Right atrium auricular region (tissue), 2 donors: ENCODE measurements around the gene ABCA4. TPM values are rescaled to one million over a fixed set of nuclear protein-coding genes. Genes with fewer than 3 reads are reported as not detected.

ENCODE experiments used
- DNase-seq: peaks from one replicate; pipeline ENCODE4 v3.0.0-alpha.2; 2019; ENCODE audit warnings: low spot score
- H3K27ac ChIP-seq, 2 donors: fragments of 200-600 bp; sonication (generic); 1 replicate in 1 of 2; 2 replicates in 1 of 2; pipeline ENCODE4 v1.5.1; 2016 to 2019
- H3K27me3 ChIP-seq, 2 donors: fragments of 200-600 bp; sonication (generic); one replicate each; pipeline versions ENCODE4 v1.5.1 to v1.6.0; 2017 to 2019
- H3K36me3 ChIP-seq: fragments of 200-600 bp; sonication (generic); one replicate; pipeline ENCODE4 v1.5.1; 2016
- H3K4me1 ChIP-seq, 2 donors: fragments of 200-600 bp; sonication (generic); one replicate each; pipeline versions ENCODE4 v1.5.1 to v1.6.0; 2017 to 2019
- H3K4me3 ChIP-seq, 2 donors: fragments of 200-600 bp; sonication (generic); 1 replicate in 1 of 2; 2 replicates in 1 of 2; pipeline ENCODE4 v1.5.1; 2017 to 2019; ENCODE audit warnings: mild to moderate bottlenecking in 1 of 2, moderate library complexity in 1 of 2
- H3K9me3 ChIP-seq, 2 donors: fragments of 200-600 bp; sonication (generic); one replicate each; pipeline ENCODE4 v1.5.1; 2019
- CTCF ChIP-seq, 2 donors: fragments of 200-600 bp; sonication (generic); IDR thresholded peaks; one replicate each; pipeline ENCODE4 v1.5.1; 2019; ENCODE audit warnings: antibody characterized with exemption in 2 of 2
- total RNA-seq, 2 donors: library from RNA; depleted of rRNA; stranded (reverse); fragments of >200 nt; gene quantifications; one replicate each; pipeline ENCODE4 v1.1.0, GENCODE V29; 2016

ABCA4 gene
- total RNA-seq, 2 donors from 2014 or later = 0.51 TPM; not detected in 1

- no peaks in the 10 kb centered on the region for H3K27me3 ChIP-seq
- no peaks in the 10 kb centered on the region for H3K9me3 ChIP-seq
- peaks cover 0 to 60% of the 10 kb centered on the region in 2 donors for H3K4me1 ChIP-seq
- no peaks in the 10 kb centered on the region for H3K36me3 ChIP-seq
- no peak for DNase-seq
- peak overlapping the region; percentile 62 to 83 for H3K27ac ChIP-seq
- TF ChIP-seq CTCF (IDR thresholded peaks at IDR 0.05) = no peak
- no peak overlapping the region for H3K4me3 ChIP-seq
Observed at GRCh38 chr1:94093396-94093795, 27.6 kb downstream of the ABCA4 start.

- Histone ChIP-seq H3K27ac (peak overlapping the region; percentile 62 to 83), H3K27me3 (no peaks in the 10 kb centered on the region), H3K36me3 (no peaks in the 10 kb centered on the region), H3K9me3 (no peaks in the 10 kb centered on the region), H3K4me3 (no peak overlapping the region), H3K4me1 (peaks cover 0 to 60% of the 10 kb centered on the region in 2 donors)
- DNase-seq = peak; percentile 73
- no peak for TF ChIP-seq CTCF (IDR thresholded peaks at IDR 0.05)
Observed at GRCh38 chr1:94092210-94092613, 28.7 kb downstream of the ABCA4 start.

GRCh38 chr1:94090761-94091160 lies 30.2 kb downstream of the ABCA4 start:
- no peak for DNase-seq
- no peak overlapping the region for H3K4me3 ChIP-seq
- H3K9me3 ChIP-seq = no peaks in the 10 kb centered on the region
- H3K27ac ChIP-seq = peak overlapping the region; percentile 25 to 29
- no peaks in the 10 kb centered on the region for H3K27me3 ChIP-seq
- H3K36me3 ChIP-seq = no peaks in the 10 kb centered on the region
- TF ChIP-seq CTCF (IDR thresholded peaks at IDR 0.05) = no peak
- peaks cover 0 to 47% of the 10 kb centered on the region in 2 donors for H3K4me1 ChIP-seq

GRCh38 chr1:94087193-94087592 lies 33.8 kb downstream of the ABCA4 start:
- Histone ChIP-seq H3K27me3 (no peaks in the 10 kb centered on the region), H3K36me3 (no peaks in the 10 kb centered on the region), H3K9me3 (no peaks in the 10 kb centered on the region), H3K4me1 (peaks cover 0 to 14% of the 10 kb centered on the region in 2 donors), H3K27ac (no peak overlapping the region), H3K4me3 (no peak overlapping the region)
- TF ChIP-seq CTCF (IDR thresholded peaks at IDR 0.05) = no peak
- DNase-seq = no peak

GRCh38 chr1:94084547-94084946 lies 36.4 kb downstream of the ABCA4 start:
- TF ChIP-seq CTCF (IDR thresholded peaks at IDR 0.05) = no peak
- H3K36me3 ChIP-seq = no peaks in the 10 kb centered on the region
- no peaks in the 10 kb centered on the region for H3K4me1 ChIP-seq
- no peaks in the 10 kb centered on the region for H3K27me3 ChIP-seq
- no peaks in the 10 kb centered on the region for H3K9me3 ChIP-seq
- no peak for DNase-seq
- H3K4me3 ChIP-seq = no peak overlapping the region
- no peak overlapping the region for H3K27ac ChIP-seq

GRCh38 chr1:94084085-94084484 lies 36.9 kb downstream of the ABCA4 start:
- no peak for DNase-seq
- Histone ChIP-seq H3K4me1 (no peaks in the 10 kb centered on the region), H3K27ac (no peak overlapping the region), H3K4me3 (no peak overlapping the region), H3K27me3 (no peaks in the 10 kb centered on the region), H3K9me3 (no peaks in the 10 kb centered on the region), H3K36me3 (no peaks in the 10 kb centered on the region)
- no peak for TF ChIP-seq CTCF (IDR thresholded peaks at IDR 0.05)
